OCI-LY1 (cell line): ENCODE data around the gene GCNT3.

Source experiments
- EZH2 ChIP-seq: fragments of 200-600 bp; sonication (generic), shearing (Covaris generic); IDR thresholded peaks from 2 replicates; pipeline ENCODE4 v1.8.0; 2017; ENCODE audit warnings: borderline replicate concordance, mixed run types, mild to moderate bottlenecking, antibody characterized with exemption, low read length, moderate library complexity, mixed read lengths
- TF ChIP-seq, protein P1 (sequence below): fragments of 200-600 bp; sonication (generic), shearing (Covaris generic); IDR thresholded peaks from 2 replicates; pipeline ENCODE4 v1.5.1; 2017; ENCODE audit warnings: mild to moderate bottlenecking, antibody characterized with exemption, low read length, moderate library complexity, mixed read lengths

DNA sequence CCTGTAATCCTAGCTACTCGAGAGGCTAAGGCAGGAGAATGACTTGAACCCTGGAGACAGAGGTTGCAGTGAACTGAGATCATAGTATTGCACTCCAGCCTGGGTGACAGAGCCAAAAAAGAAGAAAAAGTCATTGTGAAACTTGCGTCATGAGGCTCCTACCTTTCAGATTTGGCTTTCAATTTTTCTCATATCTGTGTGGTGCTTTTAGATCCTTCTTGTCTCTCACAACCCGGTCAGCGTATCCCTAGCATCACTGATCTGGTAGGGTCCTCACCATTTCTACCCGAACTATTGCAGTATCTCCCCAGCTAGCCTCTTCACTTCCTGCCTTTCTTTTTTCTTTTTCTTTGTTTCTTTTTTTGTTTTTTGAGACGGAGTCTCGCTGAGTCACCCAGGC is 21.6 kb upstream of the GCNT3 start:
- TF ChIP-seq, protein P1, sequence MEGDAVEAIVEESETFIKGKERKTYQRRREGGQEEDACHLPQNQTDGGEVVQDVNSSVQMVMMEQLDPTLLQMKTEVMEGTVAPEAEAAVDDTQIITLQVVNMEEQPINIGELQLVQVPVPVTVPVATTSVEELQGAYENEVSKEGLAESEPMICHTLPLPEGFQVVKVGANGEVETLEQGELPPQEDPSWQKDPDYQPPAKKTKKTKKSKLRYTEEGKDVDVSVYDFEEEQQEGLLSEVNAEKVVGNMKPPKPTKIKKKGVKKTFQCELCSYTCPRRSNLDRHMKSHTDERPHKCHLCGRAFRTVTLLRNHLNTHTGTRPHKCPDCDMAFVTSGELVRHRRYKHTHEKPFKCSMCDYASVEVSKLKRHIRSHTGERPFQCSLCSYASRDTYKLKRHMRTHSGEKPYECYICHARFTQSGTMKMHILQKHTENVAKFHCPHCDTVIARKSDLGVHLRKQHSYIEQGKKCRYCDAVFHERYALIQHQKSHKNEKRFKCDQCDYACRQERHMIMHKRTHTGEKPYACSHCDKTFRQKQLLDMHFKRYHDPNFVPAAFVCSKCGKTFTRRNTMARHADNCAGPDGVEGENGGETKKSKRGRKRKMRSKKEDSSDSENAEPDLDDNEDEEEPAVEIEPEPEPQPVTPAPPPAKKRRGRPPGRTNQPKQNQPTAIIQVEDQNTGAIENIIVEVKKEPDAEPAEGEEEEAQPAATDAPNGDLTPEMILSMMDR, result no peak
- TF ChIP-seq EZH2, result no peak
